Neutrophil (primary cell): ENCODE results near the gene TM7SF3.

Experiments
- H3K27ac ChIP-seq: fragments of 200-600 bp; sonication (generic); 2 replicates; pipeline ENCODE4 v1.5.1; 2016; ENCODE audit warnings: mild to moderate bottlenecking, moderate library complexity
- H3K27me3 ChIP-seq: fragments of 200-600 bp; sonication (generic); 2 replicates; pipeline ENCODE4 v1.6.0; 2016; ENCODE audit warnings: mild to moderate bottlenecking
- H3K36me3 ChIP-seq: fragments of 200-600 bp; sonication (generic); 2 replicates; pipeline ENCODE4 v1.5.1; 2017
- H3K4me1 ChIP-seq, 2 experiments: fragments of 200-600 bp in 1 of 2; sonication (generic) in 1 of 2; 1 replicate in 1 of 2; 2 replicates in 1 of 2; pipeline versions ENCODE4 v1.5.1 to v1.6.1; 2013 to 2016; ENCODE audit warnings: low read depth in 1 of 2, low read length in 1 of 2, mild to moderate bottlenecking in 1 of 2, moderate library complexity in 1 of 2; ENCODE audit not compliant: control insufficient read depth in 1 of 2, insufficient read depth in 1 of 2
- H3K4me3 ChIP-seq, 2 experiments: fragments of 200-600 bp in 1 of 2; sonication (generic) in 1 of 2; 1 replicate in 1 of 2; 2 replicates in 1 of 2; pipeline ENCODE4 v1.5.1; 2013 to 2016; ENCODE audit warnings: low read depth in 1 of 2, low read length in 1 of 2, mild to moderate bottlenecking in 1 of 2, moderate library complexity in 1 of 2
- H3K9me3 ChIP-seq: fragments of 200-600 bp; sonication (generic); 2 replicates; pipeline ENCODE4 v1.5.1; 2016
- CTCF ChIP-seq: fragments of 200-600 bp; sonication (generic); IDR thresholded peaks from 2 replicates; pipeline ENCODE4 v1.5.1; 2016; ENCODE audit warnings: antibody characterized with exemption

Gene TM7SF3

GRCh38 chr12:27014085-27014858 lies at the start of gene TM7SF3:
TSS of gene TM7SF3 (minus strand) at chr12:27014384. CDS start at chr12:27014168, 216 bp downstream.
- H3K4me1 ChIP-seq: peaks cover 71% of the 10 kb centered on the region in 2 experiments

GRCh38 chr12:27063250-27063851 lies 49.2 kb upstream of the TM7SF3 start:
- Histone ChIP-seq H3K27ac (peak overlapping the region; percentile 79), H3K4me3 (no peak overlapping the region), H3K9me3 (no peaks in the 10 kb centered on the region), H3K27me3 (no peaks in the 10 kb centered on the region), H3K4me1 (peaks cover 14 to 16% of the 10 kb centered on the region in 2 experiments), H3K36me3 (no peaks in the 10 kb centered on the region)
- no peak for TF ChIP-seq CTCF

More at GRCh38 chr12:27014085-27014858, at the start of gene TM7SF3:
- H3K36me3 ChIP-seq: no peaks in the 10 kb centered on the region
- H3K27ac ChIP-seq: peak within 1 kb of the TSS; percentile 90
- peak within 1 kb of the TSS; percentile 80 to 95 for H3K4me3 ChIP-seq
- no peaks in the 10 kb centered on the region for H3K27me3 ChIP-seq
- no peaks in the 10 kb centered on the region for H3K9me3 ChIP-seq
- peak; percentile 100 for TF ChIP-seq CTCF

GRCh38 chr12:27061317-27061716 lies 47.1 kb upstream of the TM7SF3 start:
- no peak overlapping the region for H3K27ac ChIP-seq
- H3K4me3 ChIP-seq: no peak overlapping the region
- no peaks in the 10 kb centered on the region for H3K27me3 ChIP-seq
- no peak for TF ChIP-seq CTCF
- peaks cover 14 to 16% of the 10 kb centered on the region in 2 experiments for H3K4me1 ChIP-seq
- H3K36me3 ChIP-seq: no peaks in the 10 kb centered on the region
- H3K9me3 ChIP-seq: no peaks in the 10 kb centered on the region

- no peak for TF ChIP-seq CTCF
- Histone ChIP-seq H3K4me1 (peaks cover 14 to 16% of the 10 kb centered on the region in 2 experiments), H3K27ac (no peak overlapping the region), H3K27me3 (no peaks in the 10 kb centered on the region), H3K9me3 (no peaks in the 10 kb centered on the region), H3K36me3 (no peaks in the 10 kb centered on the region), H3K4me3 (no peak overlapping the region)
Measured at GRCh38 chr12:27060740-27061139, 46.6 kb upstream of the TM7SF3 start.

- no peak overlapping the region for H3K27ac ChIP-seq
- H3K4me1 ChIP-seq: peaks cover 0 to 4% of the 10 kb centered on the region in 2 experiments
- no peaks in the 10 kb centered on the region for H3K27me3 ChIP-seq
- no peak for TF ChIP-seq CTCF
- no peaks in the 10 kb centered on the region for H3K9me3 ChIP-seq
- H3K36me3 ChIP-seq: no peaks in the 10 kb centered on the region
- H3K4me3 ChIP-seq: no peak overlapping the region
Measured at GRCh38 chr12:27057543-27057942, 43.4 kb upstream of the TM7SF3 start.
